Heart right ventricle (tissue), 16 donors: ENCODE measurements around the gene TMEM38A. TPM values are rescaled to one million over a fixed set of nuclear protein-coding genes. Genes with fewer than 3 reads are reported as not detected.

Experiments
- ATAC-seq, 8 donors: fragments of 200-7000 bp; cut with Tn5 transposase; one replicate each; pipeline ENCODE4 v1.9.1; 2020; ENCODE audit warnings: mild to moderate bottlenecking in 8 of 8, moderate library complexity in 8 of 8, moderate number of reproducible peaks in 1 of 8
- DNase-seq, 2 donors: peaks; one replicate each; pipeline ENCODE4 v3.0.0-alpha.2; 2020
- H3K27ac ChIP-seq, 10 donors: fragments of 200-600 bp; sonication (generic) in 2 of 10; one replicate each; pipeline versions ENCODE4 v1.5.0 to v1.8.0; 2020 to 2022; ENCODE audit warnings: mild to moderate bottlenecking in 3 of 10
- H3K27me3 ChIP-seq, 7 donors: fragments of 200-600 bp; one replicate each; pipeline ENCODE4 v1.8.0; 2021 to 2022; ENCODE audit warnings: mild to moderate bottlenecking in 2 of 7
- H3K36me3 ChIP-seq, 9 donors: fragments of 200-600 bp; sonication (generic) in 1 of 9; one replicate each; pipeline versions ENCODE4 v1.5.0 to v1.8.0; 2020 to 2022; ENCODE audit warnings: mild to moderate bottlenecking in 2 of 9
- H3K4me1 ChIP-seq, 9 donors: fragments of 200-600 bp; sonication (generic) in 1 of 9; one replicate each; pipeline versions ENCODE4 v1.5.0 to v1.8.0; 2020 to 2022; ENCODE audit warnings: mild to moderate bottlenecking in 4 of 9
- H3K4me3 ChIP-seq, 10 donors: fragments of 200-600 bp; sonication (generic) in 2 of 10; one replicate each; pipeline versions ENCODE4 v1.5.0 to v1.8.0; 2020 to 2022; ENCODE audit warnings: mild to moderate bottlenecking in 7 of 10, moderate library complexity in 2 of 10
- H3K9me3 ChIP-seq, 11 donors: fragments of 200-600 bp in 10 of 11; sonication (generic) in 2 of 11; one replicate each; pipeline versions ENCODE4 v1.5.0 to v1.8.0; 2013 to 2022; ENCODE audit warnings: mild to moderate bottlenecking in 2 of 11, control low read depth in 1 of 11, moderate library complexity in 1 of 11
- WGBS, 2 donors: extraction: QIAGEN DNeasy Blood & Tissue Kit; methylation state at CpG; one replicate each; pipeline ENCODE4 v1.1.7; 2013; ENCODE audit warnings: inconsistent platforms in 1 of 2; 5-methylcytosine and 5-hydroxymethylcytosine counted together
- intact Hi-C, 10 donors: fragments of 100-400 bp; cut with DNase I; formaldehyde crosslinking; loops; one replicate each; pipeline versions ENCODE4 v1.11.1 to v1.14.2; 2022
- polyA plus RNA-seq, 2 donors: library from polyadenylated mRNA; stranded (reverse); fragments of 200-250 nt; gene quantifications; one replicate each; pipeline ENCODE4 v1.2.3, GENCODE V29; 2013
- total RNA-seq, 10 donors: library from RNA; stranded (reverse); fragmentation: NEBNext Ultra II Directional in 3 of 10; extraction: Animal tissue kit (Norgen Biotek cat#: 25700) in 3 of 10; gene quantifications; one replicate each; pipeline versions ENCODE4 v1.2.1 to v1.2.4, GENCODE V29; 2021 to 2023
- TF ChIP-seq, protein P1 (sequence below), 9 donors: fragments of 200-600 bp; sonication (generic) in 2 of 9; IDR thresholded peaks; one replicate each; pipeline versions ENCODE4 v1.5.0 to v1.8.0; 2021 to 2022; ENCODE audit warnings: antibody characterized with exemption in 9 of 9, mild to moderate bottlenecking in 5 of 9, moderate library complexity in 1 of 9
- donor health status: Arrhythmogenic right ventricular cardiomyopathy.
- donor health status: ischemic (EF 13 %, LVEDD 7.1; RV severe dilation, severe dysfunction).
- donor health status: healthy with polysubstance abuse.
- donor health status: DM: no; HTN: yes; CAD: no.
- donor health status: DM: no; HTN: no; CAD: no.
- donor health status: ischemic (EF 25% LVEDD 6.9; RV normal size, moderate dysfunction).
- donor health status: ischemic (EF 25% LVEDD 5.7; RV mildly dilated, moderate dysfunction).
- donor health status: healthy.
- donor health status: DM: yes; HTN: yes; CAD: no.
- donor health status: Ischemic cardiomyopathy.
- donor health status: ischemic (EF 35%, LVEDD 5.7; RV mildly dilated, moderate dysfunction).
- donor health status: nonischemic (EF 11% LVEDD 7.7; RV severe dilation, severe dysfunction).
- donor health status: DM: yes; HTN: yes; CAD: no.
- donor health status: PGD.
- donor health status: ischemic (EF 29% LVEDD 5.4; RV normal size, mild dysfunction).
- donor health status: nonischemic (EF 23%, LVEDD 6.1; RV moderate dilation, normal function).

Gene TMEM38A
- total and polyA plus RNA-seq, 12 donors, result 17.2 to 41.4 (median 29.6) TPM

GRCh38 chr19:16614941-16615340, 46.0 kb upstream of the TMEM38A start:
- WGBS, 2 donors, result 36 to 39% methylated on average over 2 of the region's 2 CpGs
- DNase-seq (no peak), ATAC-seq (no peak)
- intact Hi-C loops, result no loop called here
- peaks cover 14 to 84% (median 60%) of the 10 kb centered on the region in 9 donors for H3K4me1 ChIP-seq
- H3K36me3 ChIP-seq, result no peaks in the 10 kb centered on the region
- H3K27ac ChIP-seq, result no peak overlapping the region
- no peak overlapping the region for H3K4me3 ChIP-seq
- TF ChIP-seq, protein P1, sequence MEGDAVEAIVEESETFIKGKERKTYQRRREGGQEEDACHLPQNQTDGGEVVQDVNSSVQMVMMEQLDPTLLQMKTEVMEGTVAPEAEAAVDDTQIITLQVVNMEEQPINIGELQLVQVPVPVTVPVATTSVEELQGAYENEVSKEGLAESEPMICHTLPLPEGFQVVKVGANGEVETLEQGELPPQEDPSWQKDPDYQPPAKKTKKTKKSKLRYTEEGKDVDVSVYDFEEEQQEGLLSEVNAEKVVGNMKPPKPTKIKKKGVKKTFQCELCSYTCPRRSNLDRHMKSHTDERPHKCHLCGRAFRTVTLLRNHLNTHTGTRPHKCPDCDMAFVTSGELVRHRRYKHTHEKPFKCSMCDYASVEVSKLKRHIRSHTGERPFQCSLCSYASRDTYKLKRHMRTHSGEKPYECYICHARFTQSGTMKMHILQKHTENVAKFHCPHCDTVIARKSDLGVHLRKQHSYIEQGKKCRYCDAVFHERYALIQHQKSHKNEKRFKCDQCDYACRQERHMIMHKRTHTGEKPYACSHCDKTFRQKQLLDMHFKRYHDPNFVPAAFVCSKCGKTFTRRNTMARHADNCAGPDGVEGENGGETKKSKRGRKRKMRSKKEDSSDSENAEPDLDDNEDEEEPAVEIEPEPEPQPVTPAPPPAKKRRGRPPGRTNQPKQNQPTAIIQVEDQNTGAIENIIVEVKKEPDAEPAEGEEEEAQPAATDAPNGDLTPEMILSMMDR (IDR thresholded peaks at IDR 0.05), result no peak
- no peaks in the 10 kb centered on the region for H3K9me3 ChIP-seq
- H3K27me3 ChIP-seq, result no peaks in the 10 kb centered on the region

GRCh38 chr19:16615808-16616207, 45.1 kb upstream of the TMEM38A start:
- TF ChIP-seq, protein P1 (IDR thresholded peaks at IDR 0.05), result no peak
- no peaks in the 10 kb centered on the region for H3K9me3 ChIP-seq
- no peaks in the 10 kb centered on the region for H3K36me3 ChIP-seq
- no peak overlapping the region for H3K27ac ChIP-seq
- H3K4me1 ChIP-seq, result peaks cover 14 to 84% (median 60%) of the 10 kb centered on the region in 9 donors
- no peak overlapping the region for H3K4me3 ChIP-seq
- H3K27me3 ChIP-seq, result no peaks in the 10 kb centered on the region
- ATAC-seq (no peak), DNase-seq (no peak)
- intact Hi-C loops, result no loop called here
- 44 to 52% methylated on average over 1 of the region's 1 CpG for WGBS, 2 donors

- no peak for ATAC-seq
- whole genome bisulfite sequencing, 2 donors, result 93 to 96% methylated on average over 7 of the region's 7 CpGs
- intact Hi-C loops, result no loop called here
- Histone ChIP-seq H3K36me3 (peaks cover 0 to 6% (median 0%) of the 10 kb centered on the region in 9 donors), H3K4me1 (peaks cover 11 to 84% (median 42%) of the 10 kb centered on the region in 9 donors), H3K4me3 (no peak overlapping the region), H3K27ac (no peak overlapping the region), H3K9me3 (no peaks in the 10 kb centered on the region), H3K27me3 (no peaks in the 10 kb centered on the region)
- TF ChIP-seq, protein P1 (IDR thresholded peaks at IDR 0.05), result no peak
- DNase-seq, result no peak
Observed at GRCh38 chr19:16618248-16618647, 42.7 kb upstream of the TMEM38A start.

DNA sequence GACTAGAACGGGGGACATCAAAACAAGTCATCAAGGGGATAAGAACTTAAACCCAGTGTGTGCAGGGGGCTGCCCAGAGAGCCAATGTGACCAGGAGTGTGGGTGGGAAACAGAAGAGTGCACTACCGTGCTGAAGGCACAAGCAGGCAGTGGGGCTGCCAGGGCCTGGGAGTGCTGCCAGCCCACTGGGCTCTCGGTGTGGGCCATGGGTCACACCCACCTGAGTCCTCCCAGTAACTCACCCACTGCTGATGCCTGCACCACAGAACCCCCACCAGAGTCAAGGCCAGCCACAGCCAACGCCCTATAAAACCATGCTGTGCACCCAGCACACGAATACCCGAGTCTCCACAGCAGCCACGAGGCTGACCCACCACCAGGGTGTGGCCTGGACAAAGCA, 41.5 kb upstream of the TMEM38A start:
- H3K27ac ChIP-seq, result no peak overlapping the region
- no peak overlapping the region for H3K4me3 ChIP-seq
- intact Hi-C loops, result no loop called here
- TF ChIP-seq, protein P1 (IDR thresholded peaks at IDR 0.05), result no peak
- peaks cover 0 to 18% (median 0%) of the 10 kb centered on the region in 9 donors for H3K36me3 ChIP-seq
- ATAC-seq (peak; percentile 59 to 89 (median 74)), DNase-seq (peak; percentile 32 to 60)
- no peaks in the 10 kb centered on the region for H3K27me3 ChIP-seq
- H3K4me1 ChIP-seq, result peaks cover 11 to 85% (median 49%) of the 10 kb centered on the region in 9 donors
- WGBS, 2 donors, result 51 to 57% methylated on average over 7 of the region's 7 CpGs
- no peaks in the 10 kb centered on the region for H3K9me3 ChIP-seq
